Breast epithelium (tissue), 4 donors: Measurements from ENCODE around the gene STT3A. TPM values are rescaled to one million over a fixed set of nuclear protein-coding genes. Genes with fewer than 3 reads are reported as not detected.
A peak's percentile ranks its signal among the peaks of the same experiment; 100 is the strongest.
"Not testable (repeated sequence)": the region's sequence is repeated elsewhere in the genome, so short reads cannot be mapped to it uniquely, and the experiment has no call there.

ENCODE experiments used
- DNase-seq, 2 donors: peaks; one replicate each; pipeline ENCODE4 v3.0.0-alpha.2; 2019; ENCODE audit warnings: low spot score in 2 of 2
- H3K27ac ChIP-seq, 2 donors: fragments of 200-600 bp; sonication (generic) in 1 of 2; one replicate each; pipeline ENCODE4 v1.5.1; 2016 to 2019; ENCODE audit warnings: mild to moderate bottlenecking in 1 of 2
- H3K27me3 ChIP-seq, 2 donors: fragments of 200-600 bp; sonication (generic) in 1 of 2; one replicate each; pipeline versions ENCODE4 v1.5.1 to v1.6.0; 2017 to 2019; ENCODE audit warnings: control low read depth in 1 of 2, mild to moderate bottlenecking in 1 of 2
- H3K36me3 ChIP-seq: fragments of 200-600 bp; one replicate; pipeline ENCODE4 v1.5.1; 2019
- H3K4me1 ChIP-seq, 2 donors: fragments of 200-600 bp; sonication (generic); one replicate each; pipeline ENCODE4 v1.5.1; 2016 to 2019; ENCODE audit warnings: control low read depth in 1 of 2
- H3K4me3 ChIP-seq, 3 donors: fragments of 200-600 bp; sonication (generic); 1 replicate in 2 of 3; 2 replicates in 1 of 3; pipeline ENCODE4 v1.5.1; 2016 to 2019; ENCODE audit warnings: mild to moderate bottlenecking in 3 of 3, moderate library complexity in 2 of 3
- H3K9me3 ChIP-seq, 2 donors: fragments of 200-600 bp; sonication (generic) in 1 of 2; one replicate each; pipeline ENCODE4 v1.5.1; 2016 to 2019; ENCODE audit warnings: control low read depth in 1 of 2
- CTCF ChIP-seq, 3 donors: fragments of 450-650 bp; IDR thresholded peaks; one replicate each; pipeline ENCODE4 v1.5.1; 2016 to 2017; ENCODE audit warnings: antibody characterized with exemption in 3 of 3, mild to moderate bottlenecking in 3 of 3, moderate library complexity in 3 of 3
- POLR2A ChIP-seq: fragments of 450-650 bp; IDR thresholded peaks from one replicate; pipeline ENCODE4 v1.6.1; 2016; ENCODE audit warnings: antibody characterized with exemption, mild to moderate bottlenecking, moderate library complexity
- POLR2AphosphoS5 ChIP-seq, 3 donors: sonication (generic); formaldehyde crosslinking; IDR thresholded peaks; one replicate each; pipeline ENCODE4 v1.6.1; 2017; ENCODE audit warnings: antibody characterized with exemption in 3 of 3
- intact Hi-C: fragments of 100-400 bp; cut with DNase I; formaldehyde crosslinking; loops from one replicate; pipeline ENCODE4 v1.15.1; 2023; ENCODE audit warnings: low total_unique reads
- total RNA-seq, 3 donors: library from RNA; depleted of rRNA; stranded (reverse); fragments of >200 nt; gene quantifications; one replicate each; pipeline ENCODE4 v1.1.0, GENCODE V29; 2016

STT3A gene
- total RNA-seq, 3 donors from 2014 or later = 70.2 to 105 (median 96.0) TPM

GRCh38 chr11:125568970-125569914 lies 23.4 kb upstream of the STT3A start, which contains the start of gene EI24:
Gene EI24 (plus strand): TSS chr11:125569477. CDS start chr11:125572528, 3,051 bp downstream.
- H3K27ac ChIP-seq = peak within 1 kb of the TSS; percentile 88 to 96
- intact Hi-C loops = no loop called here
- DNase-seq = peak; percentile 79 to 85

GRCh38 chr11:125569915-125570621 lies 22.6 kb upstream of the STT3A start:
- TF ChIP-seq POLR2AphosphoS5 (IDR thresholded peaks at IDR 0.05) (no peak), POLR2A (no peak), CTCF (IDR thresholded peaks at IDR 0.05) (no peak)
- Histone ChIP-seq H3K36me3 (peaks cover 6% of the 10 kb centered on the region), H3K4me1 (peaks cover 0 to 3% of the 10 kb centered on the region in 2 donors), H3K4me3 (peak overlapping the region; percentile 88 to 99 (median 97)), H3K9me3 (no peaks in the 10 kb centered on the region), H3K27ac (peak overlapping the region; percentile 88 to 96), H3K27me3 (no peaks in the 10 kb centered on the region)
- no peak for DNase-seq
- intact Hi-C loops = no loop called here

More at GRCh38 chr11:125568970-125569914, 23.4 kb upstream of the STT3A start, which contains the start of gene EI24:
- Histone ChIP-seq H3K4me1 (peaks cover 0 to 3% of the 10 kb centered on the region in 2 donors), H3K9me3 (no peaks in the 10 kb centered on the region), H3K4me3 (peak within 1 kb of the TSS; percentile 88 to 99 (median 97)), H3K36me3 (no peaks in the 10 kb centered on the region), H3K27me3 (no peaks in the 10 kb centered on the region)
- TF ChIP-seq CTCF (IDR thresholded peaks at IDR 0.05) (peak; percentile 58 to 65 (median 60)), POLR2AphosphoS5 (IDR thresholded peaks at IDR 0.05) (no peak)

- Histone ChIP-seq H3K9me3 (no peaks in the 10 kb centered on the region), H3K27ac (no peak overlapping the region), H3K36me3 (peaks cover 6% of the 10 kb centered on the region), H3K4me3 (no peak overlapping the region), H3K27me3 (no peaks in the 10 kb centered on the region), H3K4me1 (peaks cover 0 to 3% of the 10 kb centered on the region in 2 donors)
- no peak for DNase-seq
- intact Hi-C loops = no loop called here
- TF ChIP-seq POLR2A (no peak), POLR2AphosphoS5 (IDR thresholded peaks at IDR 0.05) (no peak)
These were observed 21.7 kb upstream of the STT3A start for GRCh38 chr11:125570952-125571351.

- peaks cover 0 to 3% of the 10 kb centered on the region in 2 donors for H3K4me1 ChIP-seq
- TF ChIP-seq POLR2A (no peak), CTCF (IDR thresholded peaks at IDR 0.05) (no peak), POLR2AphosphoS5 (IDR thresholded peaks at IDR 0.05) (no peak)
- intact Hi-C loops = no loop called here
- no peak overlapping the region for H3K4me3 ChIP-seq
- no peak for DNase-seq
- no peaks in the 10 kb centered on the region for H3K9me3 ChIP-seq
- H3K27ac ChIP-seq = no peak overlapping the region
- H3K27me3 ChIP-seq = no peaks in the 10 kb centered on the region
- peaks cover 6% of the 10 kb centered on the region for H3K36me3 ChIP-seq
These were observed 19.7 kb upstream of the STT3A start for GRCh38 chr11:125572916-125573315.

- H3K4me3 ChIP-seq, H3K27me3 ChIP-seq, H3K27ac ChIP-seq, H3K9me3 ChIP-seq, intact Hi-C loops, H3K36me3 ChIP-seq, DNase-seq, H3K4me1 ChIP-seq: not testable (repeated sequence)
These were observed 15.5 kb upstream of the STT3A start for GRCh38 chr11:125577181-125577580.
